DOHH2 (cell line): Measurements from ENCODE around the gene POM121C.
"Not testable (repeated sequence)": the region's sequence is repeated elsewhere in the genome, so short reads cannot be mapped to it uniquely, and the experiment has no call there.

Source experiments
- H3F3A ChIP-seq: fragments of 200-600 bp; sonication (generic), shearing (Covaris generic); 2 replicates; pipeline ENCODE4 v1.6.0; 2016; ENCODE audit warnings: antibody characterized with exemption, mild to moderate bottlenecking; ENCODE audit not compliant: control insufficient read depth, insufficient read depth
- H3K27ac ChIP-seq: fragments of 200-600 bp; sonication (generic); 2 replicates; pipeline ENCODE4 v1.5.1; 2014; ENCODE audit warnings: low read depth, mild to moderate bottlenecking, low read length, moderate library complexity
- H3K27me3 ChIP-seq: fragments of 200-600 bp; sonication (generic); 2 replicates; pipeline ENCODE4 v1.6.1; 2014; ENCODE audit warnings: mild to moderate bottlenecking, low read length, mixed read lengths; ENCODE audit not compliant: control insufficient read depth
- H3K36me3 ChIP-seq: fragments of 200-600 bp; sonication (generic); 2 replicates; pipeline ENCODE4 v1.6.1; 2014; ENCODE audit warnings: mild to moderate bottlenecking, low read length, moderate library complexity, mixed read lengths; ENCODE audit not compliant: control insufficient read depth
- H3K4me1 ChIP-seq: fragments of 200-600 bp; sonication (generic); 2 replicates; pipeline ENCODE4 v1.6.1; 2014; ENCODE audit warnings: mild to moderate bottlenecking, low read length, mixed read lengths; ENCODE audit not compliant: control insufficient read depth
- H3K4me2 ChIP-seq: fragments of 200-600 bp; sonication (generic); 2 replicates; pipeline ENCODE4 v1.6.0; 2014; ENCODE audit warnings: mild to moderate bottlenecking, low read length, moderate library complexity
- H3K4me3 ChIP-seq: fragments of 200-600 bp; sonication (generic); 2 replicates; pipeline ENCODE4 v1.5.1; 2014; ENCODE audit warnings: mild to moderate bottlenecking, low read length, mixed read lengths
- H3K79me2 ChIP-seq: fragments of 200-600 bp; sonication (generic); 2 replicates; pipeline ENCODE4 v1.6.1; 2014; ENCODE audit warnings: mild to moderate bottlenecking, low read length, mixed read lengths; ENCODE audit not compliant: control insufficient read depth
- H3K9me2 ChIP-seq: fragments of 200-600 bp; sonication (generic); replicated peaks from 2 replicates; pipeline ENCODE4 v1.6.1; 2014; ENCODE audit warnings: mild to moderate bottlenecking, low read length, mixed read lengths; ENCODE audit not compliant: control insufficient read depth
- H3K9me3 ChIP-seq: fragments of 200-600 bp; sonication (generic); 2 replicates; pipeline ENCODE4 v1.6.1; 2014; ENCODE audit warnings: antibody characterized with exemption, low read length, mixed read lengths; ENCODE audit not compliant: control insufficient read depth, insufficient read depth
- H4K20me1 ChIP-seq: fragments of 200-600 bp; sonication (generic); 2 replicates; pipeline ENCODE4 v1.6.0; 2014; ENCODE audit warnings: low read depth, mild to moderate bottlenecking, antibody characterized with exemption, low read length, moderate library complexity; ENCODE audit not compliant: control insufficient read depth, insufficient read depth

The POM121C gene

DNA sequence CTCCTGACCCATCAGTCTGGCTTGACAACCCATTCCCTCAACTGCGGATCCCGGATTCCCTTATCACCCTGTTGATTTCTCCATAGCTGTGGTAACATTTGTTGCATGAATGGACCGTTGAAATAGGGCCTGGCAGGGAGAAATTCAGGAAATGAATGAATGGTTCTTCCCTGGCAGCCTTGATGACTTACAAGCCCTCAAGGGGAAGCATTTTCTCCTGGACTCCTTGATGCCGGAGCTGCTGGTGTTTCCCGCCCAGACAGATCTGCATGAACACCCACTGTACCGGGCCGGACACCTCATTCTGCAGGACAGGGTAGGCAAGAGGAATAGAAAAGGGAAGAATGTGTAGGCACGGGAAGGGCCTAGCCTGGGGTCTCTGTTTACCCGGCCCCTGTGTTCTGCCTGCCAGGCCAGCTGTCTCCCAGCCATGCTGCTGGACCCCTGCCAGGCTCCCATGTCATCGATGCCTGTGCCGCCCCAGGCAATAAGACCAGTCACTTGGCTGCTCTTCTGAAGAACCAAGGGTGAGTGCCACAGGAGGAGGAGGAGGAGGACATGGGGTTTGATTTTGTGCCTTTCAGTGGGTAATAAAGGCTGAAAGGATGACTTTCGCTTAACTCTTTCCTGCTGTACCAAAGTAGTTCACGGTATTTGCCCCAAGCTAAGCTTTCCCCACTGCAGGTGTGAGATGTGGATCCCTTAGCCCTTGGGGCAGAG, 71.2 kb downstream of the POM121C start:
- H3K9me3 ChIP-seq, H3K27ac ChIP-seq, H3K4me2 ChIP-seq, H3K4me1 ChIP-seq, H3K4me3 ChIP-seq, H4K20me1 ChIP-seq, H3K9me2 ChIP-seq, H3K79me2 ChIP-seq, H3F3A ChIP-seq, H3K27me3 ChIP-seq: not testable (repeated sequence)
- peaks cover 10% of the 10 kb centered on the region for H3K36me3 ChIP-seq

DNA sequence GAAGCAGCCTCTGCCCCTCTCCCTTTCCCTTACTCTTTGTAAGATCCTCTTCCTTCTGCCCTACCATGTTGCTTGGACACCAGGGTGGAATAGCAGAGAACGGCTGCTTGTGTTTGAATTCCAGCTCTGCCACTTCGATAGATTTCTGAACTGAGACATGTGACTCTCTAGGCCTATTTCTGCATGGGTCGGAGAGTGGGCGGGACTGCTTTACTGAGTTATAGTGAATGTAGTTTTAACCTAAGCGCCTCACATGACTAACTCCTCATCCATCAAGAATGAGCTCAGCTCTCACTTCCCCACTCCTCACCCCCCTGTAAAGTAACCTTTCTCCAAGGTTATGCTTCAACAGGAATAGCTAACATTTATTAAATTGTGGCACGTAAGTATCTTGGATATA, 71.9 kb downstream of the POM121C start:
- not testable (repeated sequence) for H3K4me1 ChIP-seq, H3F3A ChIP-seq, H3K9me3 ChIP-seq, H3K79me2 ChIP-seq, H3K4me2 ChIP-seq, H3K4me3 ChIP-seq, H3K27ac ChIP-seq, H4K20me1 ChIP-seq, H3K9me2 ChIP-seq, H3K27me3 ChIP-seq
- H3K36me3 ChIP-seq: peaks cover 10% of the 10 kb centered on the region

DNA sequence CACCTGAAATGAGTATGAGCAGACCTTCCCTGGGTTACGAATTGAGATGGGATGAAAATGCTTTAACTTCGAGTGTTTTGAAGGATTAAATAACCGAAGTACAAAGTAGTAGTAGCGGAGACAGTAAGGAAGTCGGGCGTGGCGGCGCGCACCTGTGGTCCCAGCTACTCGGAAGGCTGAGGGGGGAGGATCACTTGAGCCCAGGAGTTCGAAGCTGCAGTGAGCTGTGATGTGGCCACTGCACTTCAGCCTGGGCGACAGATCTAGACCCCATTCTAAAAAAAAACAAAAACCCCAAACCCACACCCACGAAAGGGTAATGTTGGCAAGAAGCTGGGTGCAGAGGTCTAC, 75.3 kb downstream of the POM121C start:
- not testable (repeated sequence) for H3K9me2 ChIP-seq, H3K36me3 ChIP-seq, H3K4me2 ChIP-seq, H3K27me3 ChIP-seq, H3K4me3 ChIP-seq, H3K27ac ChIP-seq, H3F3A ChIP-seq, H3K79me2 ChIP-seq, H4K20me1 ChIP-seq, H3K4me1 ChIP-seq, H3K9me3 ChIP-seq

DNA sequence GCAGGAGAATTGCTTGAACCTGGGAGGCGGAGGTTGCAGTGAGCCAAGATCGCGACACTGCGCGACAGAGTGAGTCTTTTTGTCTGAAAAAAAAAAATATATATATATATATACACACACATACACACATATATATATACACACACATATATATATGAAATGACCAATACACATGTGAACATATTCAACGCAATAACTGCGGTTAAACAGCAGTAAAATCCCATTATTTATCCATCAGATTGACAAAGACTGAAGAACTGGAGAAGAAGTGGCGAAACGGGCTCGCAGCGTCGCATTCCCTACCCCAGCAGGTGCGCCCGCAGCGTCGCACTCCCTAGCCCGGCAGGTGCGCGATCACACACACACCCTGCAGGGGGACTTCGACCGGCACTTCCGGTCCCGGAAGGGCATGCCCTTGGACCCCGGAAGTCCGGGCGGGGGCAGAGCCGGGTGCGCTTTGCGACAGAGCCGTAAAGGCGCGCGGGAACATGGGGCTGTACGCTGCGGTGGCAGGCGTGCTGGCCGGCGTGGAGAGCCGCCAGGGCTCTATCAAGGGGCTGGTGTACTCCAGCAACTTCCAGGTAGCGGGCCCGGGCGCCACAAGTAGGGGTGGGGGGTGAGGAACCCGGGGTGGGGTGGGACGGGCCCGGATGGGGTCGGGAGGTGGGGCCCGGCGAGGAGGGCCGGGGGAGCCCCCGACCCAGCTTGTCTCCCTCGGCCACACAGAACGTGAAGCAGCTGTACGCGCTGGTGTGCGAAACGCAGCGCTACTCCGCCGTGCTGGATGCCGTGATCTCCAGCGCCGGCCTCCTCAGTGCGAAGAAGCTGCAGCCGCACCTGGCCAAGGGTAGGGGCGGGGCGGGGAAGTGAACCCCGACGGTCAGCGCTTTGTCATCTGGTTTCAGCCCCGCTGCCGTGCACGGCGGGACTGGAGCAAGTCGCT, 75.9 kb downstream of the POM121C start:
- not testable (repeated sequence) for H3K27ac ChIP-seq, H4K20me1 ChIP-seq, H3K9me2 ChIP-seq, H3K4me2 ChIP-seq, H3F3A ChIP-seq, H3K4me3 ChIP-seq, H3K9me3 ChIP-seq, H3K36me3 ChIP-seq, H3K4me1 ChIP-seq, H3K79me2 ChIP-seq, H3K27me3 ChIP-seq

DNA sequence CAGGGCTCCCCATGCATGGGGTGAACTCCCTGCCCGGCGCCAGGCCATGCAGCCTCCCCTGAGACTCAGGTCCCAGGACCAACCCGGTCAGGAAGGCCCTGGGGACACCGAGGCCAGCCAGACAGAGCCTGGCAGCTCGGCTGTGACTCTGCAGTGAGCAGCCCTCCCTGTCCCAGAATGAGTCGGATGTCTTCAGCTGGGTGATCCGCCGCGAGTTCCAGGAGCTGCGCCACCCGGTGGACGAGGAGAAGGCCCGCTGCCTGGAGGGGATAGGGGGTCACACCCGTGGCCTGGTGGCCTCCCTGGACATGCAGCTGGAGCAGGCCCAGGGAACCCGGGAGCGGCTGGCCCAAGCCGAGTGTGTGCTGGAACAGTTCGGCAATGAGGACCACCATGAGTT, 81.4 kb downstream of the POM121C start:
- H3K27me3 ChIP-seq, H3K27ac ChIP-seq, H3K79me2 ChIP-seq, H3K9me3 ChIP-seq, H3F3A ChIP-seq, H3K4me1 ChIP-seq, H4K20me1 ChIP-seq, H3K9me2 ChIP-seq, H3K36me3 ChIP-seq, H3K4me2 ChIP-seq, H3K4me3 ChIP-seq: not testable (repeated sequence)

DNA sequence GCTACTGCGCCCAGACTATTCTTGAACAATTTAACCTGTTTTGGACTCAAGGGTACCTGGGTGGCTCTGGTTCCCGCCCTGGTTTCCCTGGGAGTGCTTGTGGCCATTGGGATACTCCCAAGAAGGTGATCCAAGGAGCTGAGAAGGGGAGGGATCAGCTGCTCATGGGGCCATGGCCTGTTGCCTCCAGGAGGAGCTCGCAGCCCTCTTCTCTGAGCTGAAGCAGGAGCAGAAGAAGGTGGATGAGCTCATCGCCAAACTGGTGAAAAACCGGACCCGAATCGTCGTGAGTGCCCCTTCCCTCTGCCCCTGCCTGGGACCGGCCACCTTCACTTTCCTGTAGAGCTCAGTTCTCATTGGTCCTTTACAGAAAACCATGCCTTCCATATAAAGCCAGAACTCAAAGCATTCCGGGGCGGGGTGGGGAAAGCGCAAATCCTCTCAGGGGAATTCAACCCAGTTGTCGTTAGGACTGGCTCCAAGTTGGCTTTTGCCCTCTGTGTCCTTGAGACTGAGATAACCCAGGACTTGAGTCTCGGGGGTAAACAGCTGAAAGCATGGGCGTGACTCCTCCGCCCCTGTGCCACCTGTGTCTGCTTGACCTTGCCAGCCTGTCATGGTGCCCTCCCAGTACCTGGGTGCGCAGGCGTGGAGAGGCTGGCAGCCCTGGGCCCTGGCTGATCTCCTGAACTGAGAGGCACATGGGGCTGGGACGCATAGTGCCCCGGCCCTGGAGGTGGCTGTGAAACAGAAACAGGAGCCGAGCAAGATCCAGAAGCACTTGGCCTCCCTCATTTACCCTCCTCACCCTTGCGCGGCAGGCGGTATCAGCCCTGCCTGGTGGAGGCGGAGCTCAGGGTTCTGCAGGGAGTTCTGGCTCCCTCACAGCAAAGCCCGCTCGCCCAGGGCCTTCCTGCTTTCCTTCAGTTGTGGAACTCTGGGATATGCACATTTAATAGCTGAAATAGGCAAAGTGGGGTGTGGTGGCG, 82.3 kb downstream of the POM121C start:
- H3K79me2 ChIP-seq, H3K36me3 ChIP-seq, H3F3A ChIP-seq, H3K4me3 ChIP-seq, H3K9me2 ChIP-seq, H3K27ac ChIP-seq, H4K20me1 ChIP-seq, H3K4me1 ChIP-seq, H3K27me3 ChIP-seq, H3K4me2 ChIP-seq, H3K9me3 ChIP-seq: not testable (repeated sequence)

DNA sequence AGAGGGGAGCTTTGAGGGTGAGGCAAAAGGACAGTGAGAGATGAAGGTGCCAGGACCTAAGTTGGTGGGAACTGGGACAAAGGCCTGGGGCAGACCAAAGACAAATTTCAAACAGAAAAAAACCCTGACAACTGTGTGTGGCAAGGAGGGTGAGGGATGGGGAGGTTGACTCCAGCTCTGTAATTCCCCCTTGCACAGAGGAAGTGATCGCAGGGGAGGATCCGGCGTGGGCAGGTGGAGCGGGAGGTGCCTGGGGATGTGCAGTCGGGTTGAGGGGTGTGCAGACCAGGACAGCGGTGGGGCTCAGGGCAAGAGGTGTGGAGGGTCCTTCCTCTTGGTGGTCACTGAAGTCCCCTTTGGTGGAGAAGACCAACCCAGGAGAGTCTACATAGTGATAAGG, 85.5 kb downstream of the POM121C start:
- not testable (repeated sequence) for H3K27me3 ChIP-seq, H3K9me3 ChIP-seq, H3F3A ChIP-seq, H4K20me1 ChIP-seq, H3K4me1 ChIP-seq, H3K9me2 ChIP-seq, H3K4me2 ChIP-seq, H3K27ac ChIP-seq, H3K36me3 ChIP-seq, H3K79me2 ChIP-seq, H3K4me3 ChIP-seq
